Coronary artery (tissue), 2 donors: ENCODE results near the gene RTP4.

Experiments used
- DNase-seq: peaks from one replicate; pipeline ENCODE4 v3.0.0-alpha.2; 2017; ENCODE audit warnings: low spot score
- H3K27ac ChIP-seq, 2 donors: fragments of 200-600 bp; sonication (generic); one replicate each; pipeline ENCODE4 v1.5.1; 2016 to 2019
- H3K4me3 ChIP-seq: fragments of 200-600 bp; sonication (generic); 2 replicates; pipeline ENCODE4 v1.5.1; 2016; ENCODE audit warnings: mild to moderate bottlenecking, moderate library complexity
- CTCF ChIP-seq: fragments of 200-600 bp; sonication (generic); IDR thresholded peaks from one replicate; pipeline ENCODE4 v1.5.1; 2019; ENCODE audit warnings: antibody characterized with exemption

RTP4 gene

GRCh38 chr3:187367561-187368103 lies 553 bp upstream of the RTP4 start:
- Histone ChIP-seq H3K4me3 (peak overlapping the region; percentile 72), H3K27ac (peak overlapping the region; percentile 63 to 84)
- no peak for DNase-seq
- no peak for TF ChIP-seq CTCF

GRCh38 chr3:187369089-187369447 lies 883 bp downstream of the RTP4 start:
- Histone ChIP-seq H3K27ac (peak overlapping the region in 1 of 2 donors; percentile 63), H3K4me3 (peak overlapping the region; percentile 72)
- TF ChIP-seq CTCF: no peak
- no peak for DNase-seq

- H3K4me3 ChIP-seq: no peak overlapping the region
- DNase-seq: no peak
- TF ChIP-seq CTCF: no peak
- no peak overlapping the region for H3K27ac ChIP-seq
Measured at GRCh38 chr3:187370051-187370450, 1.9 kb downstream of the RTP4 start.

GRCh38 chr3:187375581-187375980 lies 7.4 kb downstream of the RTP4 start:
- no peak for TF ChIP-seq CTCF
- DNase-seq: no peak
- Histone ChIP-seq H3K4me3 (no peak overlapping the region), H3K27ac (no peak overlapping the region)

GRCh38 chr3:187377842-187378241 lies 9.7 kb downstream of the RTP4 start:
- no peak overlapping the region for H3K27ac ChIP-seq
- DNase-seq: no peak
- TF ChIP-seq CTCF: no peak
- H3K4me3 ChIP-seq: no peak overlapping the region

GRCh38 chr3:187382609-187383151 lies 14.5 kb downstream of the RTP4 start:
- Histone ChIP-seq H3K4me3 (no peak overlapping the region), H3K27ac (no peak overlapping the region)
- no peak for DNase-seq
- no peak for TF ChIP-seq CTCF

GRCh38 chr3:187383246-187383645 lies 15.1 kb downstream of the RTP4 start:
- no peak for DNase-seq
- H3K27ac ChIP-seq: no peak overlapping the region
- TF ChIP-seq CTCF: no peak
- no peak overlapping the region for H3K4me3 ChIP-seq
